Adrenal gland (tissue), 12 donors: ENCODE results near the gene RFXANK. TPM values are rescaled to one million over a fixed set of nuclear protein-coding genes. Genes with fewer than 3 reads are reported as not detected.

ENCODE experiments used
- DNase-seq, 7 donors: peaks; one replicate each; pipeline ENCODE4 v3.0.0-alpha.2; 2019 to 2020
- H3K27ac ChIP-seq, 5 donors: fragments of 200-600 bp; sonication (generic) in 4 of 5; 1 replicate in 3 of 5; 2 replicates in 2 of 5; pipeline versions ENCODE4 v1.5.1 to v1.8.0; 2016 to 2020; ENCODE audit warnings: mild to moderate bottlenecking in 1 of 5
- H3K27me3 ChIP-seq: fragments of 200-600 bp; 2 replicates; pipeline ENCODE4 v1.8.0; 2021
- H3K36me3 ChIP-seq, 2 donors: fragments of 200-600 bp; replicated peaks in 1 of 2; 1 replicate in 1 of 2; 2 replicates in 1 of 2; pipeline versions ENCODE4 v1.5.1 to v1.8.0; 2018 to 2022
- H3K4me1 ChIP-seq, 2 donors: fragments of 200-600 bp; replicated peaks in 1 of 2; 1 replicate in 1 of 2; 2 replicates in 1 of 2; pipeline versions ENCODE4 v1.5.1 to v1.8.0; 2018 to 2021
- H3K4me3 ChIP-seq, 4 donors: fragments of 200-600 bp; sonication (generic) in 3 of 4; one replicate each; pipeline ENCODE4 v1.5.1; 2016 to 2018
- H3K9me3 ChIP-seq, 3 donors: fragments of 200-600 bp; sonication (generic) in 1 of 3; replicated peaks in 1 of 3; 1 replicate in 2 of 3; 2 replicates in 1 of 3; pipeline versions ENCODE4 v1.5.1 to v1.8.0; 2016 to 2021
- POLR2A ChIP-seq, 2 donors: fragments of 450-650 bp; IDR thresholded peaks; one replicate each; pipeline ENCODE4 v1.6.1; 2017; ENCODE audit warnings: antibody characterized with exemption in 2 of 2, mild to moderate bottlenecking in 2 of 2, moderate library complexity in 1 of 2
- WGBS, 4 donors: extraction: QIAGEN DNeasy Blood & Tissue Kit in 2 of 4; methylation state at CpG; one replicate each; pipeline versions ENCODE4 v1.1.5 to v1.1.7; 2013 to 2017; 5-methylcytosine and 5-hydroxymethylcytosine counted together
- intact Hi-C, 2 donors: fragments of 100-400 bp; cut with DNase I; formaldehyde crosslinking; loops; one replicate each; pipeline versions ENCODE4 v1.14.1 to v1.15.0; 2022 to 2023
- polyA plus RNA-seq, 3 donors: library from polyadenylated mRNA; stranded (reverse); fragments of 200-250 nt in 2 of 3; fragments of 350-450 nt in 1 of 3; fragmentation: Illumina TruSeq in 1 of 3; extraction: RNeasy Lipid Tissue Mini Kit (QIAGEN cat#74804) in 1 of 3; gene quantifications; one replicate each; pipeline ENCODE4 v1.2.3, GENCODE V29; 2013 to 2014
- total RNA-seq, 9 donors: library from RNA; depleted of rRNA in 4 of 9; stranded (reverse); fragments of >200 nt in 4 of 9; fragments of 120-200 nt in 1 of 9; fragmentation: NEBNext Ultra II Directional in 1 of 9; extraction: Animal tissue kit (Norgen Biotek cat#: 25700) in 1 of 9; gene quantifications; one replicate each; pipeline versions ENCODE4 v1.1.0 to v1.2.4, GENCODE V29; 2013 to 2023
- TF ChIP-seq, protein P1 (sequence below), 6 experiments: fragments of 450-650 bp in 4 of 6; fragments of 200-600 bp in 2 of 6; sonication (generic) in 1 of 6; IDR thresholded peaks; 1 replicate in 5 of 6; 2 replicates in 1 of 6; pipeline versions ENCODE4 v1.5.1 to v1.8.0; 2016 to 2021; ENCODE audit warnings: antibody characterized with exemption in 6 of 6, mild to moderate bottlenecking in 2 of 6, moderate library complexity in 1 of 6
- donor health status: healthy with polysubstance abuse.
- donor health status: Bipolar disorder and iron deficiency.
- donor health status: DM: yes; HTN: yes; CAD: no.
- donor health status: DM: no; HTN: no; CAD: no.
- donor health status: DM: no; HTN: no; CAD: no.
- donor health status: DM: yes; HTN: yes; CAD: no.

The RFXANK gene
- total and polyA plus RNA-seq, 12 donors: 21.7 to 195 (median 52.4) TPM

GRCh38 chr19:19155495-19156219 is 36.4 kb upstream of the RFXANK start:
- Histone ChIP-seq H3K27me3 (no peaks in the 10 kb centered on the region), H3K4me3 (no peak overlapping the region), H3K27ac (no peak overlapping the region), H3K36me3 (no peaks in the 10 kb centered on the region), H3K9me3 (no peaks in the 10 kb centered on the region), H3K4me1 (no peaks in the 10 kb centered on the region)
- WGBS, 4 donors: 88 to 93% (median 91%) methylated on average over 10 of the region's 10 CpGs
- intact Hi-C loops: no loop called here
- no peak for DNase-seq
- TF ChIP-seq, protein P1, sequence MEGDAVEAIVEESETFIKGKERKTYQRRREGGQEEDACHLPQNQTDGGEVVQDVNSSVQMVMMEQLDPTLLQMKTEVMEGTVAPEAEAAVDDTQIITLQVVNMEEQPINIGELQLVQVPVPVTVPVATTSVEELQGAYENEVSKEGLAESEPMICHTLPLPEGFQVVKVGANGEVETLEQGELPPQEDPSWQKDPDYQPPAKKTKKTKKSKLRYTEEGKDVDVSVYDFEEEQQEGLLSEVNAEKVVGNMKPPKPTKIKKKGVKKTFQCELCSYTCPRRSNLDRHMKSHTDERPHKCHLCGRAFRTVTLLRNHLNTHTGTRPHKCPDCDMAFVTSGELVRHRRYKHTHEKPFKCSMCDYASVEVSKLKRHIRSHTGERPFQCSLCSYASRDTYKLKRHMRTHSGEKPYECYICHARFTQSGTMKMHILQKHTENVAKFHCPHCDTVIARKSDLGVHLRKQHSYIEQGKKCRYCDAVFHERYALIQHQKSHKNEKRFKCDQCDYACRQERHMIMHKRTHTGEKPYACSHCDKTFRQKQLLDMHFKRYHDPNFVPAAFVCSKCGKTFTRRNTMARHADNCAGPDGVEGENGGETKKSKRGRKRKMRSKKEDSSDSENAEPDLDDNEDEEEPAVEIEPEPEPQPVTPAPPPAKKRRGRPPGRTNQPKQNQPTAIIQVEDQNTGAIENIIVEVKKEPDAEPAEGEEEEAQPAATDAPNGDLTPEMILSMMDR (IDR thresholded peaks at IDR 0.05): no peak
- TF ChIP-seq POLR2A (IDR thresholded peaks at IDR 0.05): no peak

- no peak for DNase-seq
- H3K27ac ChIP-seq: no peak overlapping the region
- no peaks in the 10 kb centered on the region for H3K27me3 ChIP-seq
- H3K4me3 ChIP-seq: no peak overlapping the region
- no peaks in the 10 kb centered on the region for H3K36me3 ChIP-seq
- WGBS, 4 donors: 82 to 91% (median 87%) methylated on average over 6 of the region's 6 CpGs
- H3K4me1 ChIP-seq: no peaks in the 10 kb centered on the region
- H3K9me3 ChIP-seq: no peaks in the 10 kb centered on the region
- TF ChIP-seq POLR2A (IDR thresholded peaks at IDR 0.05): no peak
- TF ChIP-seq, protein P1 (IDR thresholded peaks at IDR 0.05): no peak
- intact Hi-C loops: no loop called here
Observed at GRCh38 chr19:19157808-19158207, 34.2 kb upstream of the RFXANK start.

DNA sequence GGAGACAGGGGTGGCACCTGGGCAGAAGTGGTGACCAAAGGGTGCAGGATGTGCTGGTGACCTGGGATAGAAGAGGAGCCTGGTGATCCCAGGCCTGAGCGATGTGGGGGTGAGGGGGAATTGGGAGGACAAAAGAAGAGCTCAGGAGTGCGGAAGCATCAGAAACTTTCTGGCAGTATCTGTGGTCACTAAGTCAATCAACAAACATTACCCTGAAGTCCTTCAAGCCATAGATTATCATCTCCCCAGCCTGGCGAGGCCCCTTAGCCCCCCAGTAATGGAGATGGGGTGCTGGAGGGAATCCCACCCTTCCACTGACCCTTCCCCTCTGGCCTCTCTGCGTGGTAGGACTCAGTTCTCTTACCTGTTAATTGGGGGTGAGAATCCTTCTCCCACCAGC is 32.5 kb upstream of the RFXANK start:
- intact Hi-C loops: no loop called here

DNA sequence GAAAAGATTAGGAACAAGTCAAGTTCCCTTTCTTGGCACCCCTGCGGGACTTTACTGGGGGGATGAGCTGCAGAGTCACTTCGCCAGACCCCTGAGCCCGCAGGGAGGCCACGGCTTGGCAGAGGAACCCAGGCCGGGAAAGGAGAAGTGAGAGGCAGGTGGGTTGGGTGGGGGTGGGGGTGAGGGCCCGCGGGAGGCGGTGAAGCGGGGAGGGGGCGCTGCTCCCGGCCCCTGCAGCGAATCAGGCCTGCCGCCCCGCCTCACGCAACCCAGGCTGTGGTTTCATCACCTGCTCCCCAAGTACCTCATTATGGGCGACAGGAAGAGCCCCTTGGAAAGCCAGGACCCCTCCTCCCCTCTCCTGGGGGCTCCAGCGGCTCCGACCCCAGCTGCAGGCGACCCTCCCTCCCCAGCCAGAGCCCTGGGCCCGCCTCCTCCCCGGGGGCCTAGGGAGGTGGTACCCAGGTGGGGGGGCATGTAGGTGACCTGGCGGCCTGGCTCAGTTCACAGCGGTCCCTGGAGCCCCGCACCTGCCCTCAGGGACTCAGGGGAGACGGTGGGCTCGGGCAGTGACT is 31.5 kb upstream of the RFXANK start:
- no peaks in the 10 kb centered on the region for H3K4me1 ChIP-seq
- intact Hi-C loops: no loop called here
- H3K27ac ChIP-seq: no peak overlapping the region
- TF ChIP-seq, protein P1 (IDR thresholded peaks at IDR 0.05): no peak
- no peak for TF ChIP-seq POLR2A (IDR thresholded peaks at IDR 0.05)
- WGBS, 4 donors: 43 to 75% (median 53%) methylated on average over 17 to 26 of the region's 26 CpGs
- no peaks in the 10 kb centered on the region for H3K9me3 ChIP-seq
- H3K27me3 ChIP-seq: no peaks in the 10 kb centered on the region
- H3K36me3 ChIP-seq: no peaks in the 10 kb centered on the region
- no peak for DNase-seq
- no peak overlapping the region for H3K4me3 ChIP-seq

More for the DNA sequence above, 32.5 kb upstream of the RFXANK start:
- WGBS, 4 donors: 77 to 92% (median 83%) methylated on average over 4 of the region's 4 CpGs
- TF ChIP-seq POLR2A (IDR thresholded peaks at IDR 0.05): no peak
- TF ChIP-seq, protein P1 (IDR thresholded peaks at IDR 0.05): no peak
- Histone ChIP-seq H3K36me3 (no peaks in the 10 kb centered on the region), H3K27me3 (no peaks in the 10 kb centered on the region), H3K27ac (no peak overlapping the region), H3K4me3 (no peak overlapping the region), H3K9me3 (no peaks in the 10 kb centered on the region), H3K4me1 (no peaks in the 10 kb centered on the region)
- no peak for DNase-seq
